ENCODE measurements around the gene SH2D7.
"Not testable (repeated sequence)": the region's sequence is repeated elsewhere in the genome, so short reads cannot be mapped to it uniquely, and the experiment has no call there.

The SH2D7 gene

GRCh38 chr15:78142332-78142731 is 50.0 kb downstream of the SH2D7 start:
- ATAC-seq = no peak
- no peak for DNase-seq

DNA sequence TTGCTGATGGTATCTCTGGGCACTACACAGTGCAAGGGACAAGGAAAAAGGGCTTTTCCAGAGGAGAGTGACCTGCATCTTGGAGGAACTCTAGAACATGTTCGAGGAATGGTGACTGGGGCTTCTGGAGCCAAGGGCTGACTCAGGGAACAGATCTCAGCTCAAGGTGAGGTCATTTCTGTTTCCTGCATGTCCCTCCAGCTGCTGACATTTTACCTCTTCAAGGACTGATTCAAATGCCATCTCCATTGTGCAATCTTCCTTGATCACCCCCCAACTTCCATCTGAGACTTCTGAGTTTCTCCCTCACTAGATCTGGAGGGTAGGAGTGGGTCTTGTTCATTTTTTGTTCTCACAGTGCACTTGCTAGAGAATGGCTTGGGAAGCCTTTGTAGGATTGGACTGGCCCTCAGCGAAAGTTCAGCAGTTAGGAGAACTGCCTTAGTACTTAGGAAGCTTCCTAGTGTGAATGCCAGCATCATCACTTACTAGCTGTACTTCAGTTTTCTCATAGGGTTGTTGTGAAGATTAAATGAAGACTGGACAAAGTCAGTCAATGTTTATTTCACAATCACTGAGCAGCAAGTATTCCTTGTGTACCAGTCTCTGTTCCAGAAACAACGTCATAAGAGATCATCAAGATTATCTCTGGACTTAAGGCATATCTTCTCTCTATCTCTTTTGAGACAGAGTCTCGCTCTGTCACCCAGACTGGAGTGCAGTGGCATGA is 54.2 kb downstream of the SH2D7 start:
- DNase-seq (no peak), ATAC-seq (no peak)

DNA sequence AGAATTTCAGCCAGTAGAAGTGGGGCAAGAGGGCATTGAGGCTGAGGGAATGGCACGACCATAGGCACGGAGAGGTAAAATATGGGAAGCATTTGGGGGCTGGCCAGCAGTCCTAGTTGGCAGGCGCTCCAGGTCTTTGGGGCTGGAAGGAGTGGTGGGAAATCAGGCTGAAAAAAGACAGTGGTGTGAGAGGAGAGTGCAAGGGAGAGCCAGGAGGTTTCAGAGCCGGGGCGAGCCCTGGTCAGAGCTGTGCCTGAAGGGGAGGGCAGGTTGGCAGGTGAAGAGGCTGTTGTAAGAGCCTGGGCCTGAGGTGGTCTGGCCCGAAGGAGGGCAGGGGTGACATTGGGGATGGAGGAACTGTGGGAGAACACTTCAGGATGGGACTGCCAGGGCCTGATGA is 55.2 kb downstream of the SH2D7 start:
- ATAC-seq (no peak), DNase-seq (no peak)

- ATAC-seq (no peak), DNase-seq (no peak)
These were observed 56.2 kb downstream of the SH2D7 start for GRCh38 chr15:78148392-78149067.

GRCh38 chr15:78149068-78149804 is 56.9 kb downstream of the SH2D7 start, which contains the start of gene IDH3A:
TSS of gene IDH3A (plus strand) at chr15:78149362. CDS start at chr15:78149404, 42 bp downstream.
- ATAC-seq = peak; percentile 93
- peak; percentile 100 for DNase-seq

DNA sequence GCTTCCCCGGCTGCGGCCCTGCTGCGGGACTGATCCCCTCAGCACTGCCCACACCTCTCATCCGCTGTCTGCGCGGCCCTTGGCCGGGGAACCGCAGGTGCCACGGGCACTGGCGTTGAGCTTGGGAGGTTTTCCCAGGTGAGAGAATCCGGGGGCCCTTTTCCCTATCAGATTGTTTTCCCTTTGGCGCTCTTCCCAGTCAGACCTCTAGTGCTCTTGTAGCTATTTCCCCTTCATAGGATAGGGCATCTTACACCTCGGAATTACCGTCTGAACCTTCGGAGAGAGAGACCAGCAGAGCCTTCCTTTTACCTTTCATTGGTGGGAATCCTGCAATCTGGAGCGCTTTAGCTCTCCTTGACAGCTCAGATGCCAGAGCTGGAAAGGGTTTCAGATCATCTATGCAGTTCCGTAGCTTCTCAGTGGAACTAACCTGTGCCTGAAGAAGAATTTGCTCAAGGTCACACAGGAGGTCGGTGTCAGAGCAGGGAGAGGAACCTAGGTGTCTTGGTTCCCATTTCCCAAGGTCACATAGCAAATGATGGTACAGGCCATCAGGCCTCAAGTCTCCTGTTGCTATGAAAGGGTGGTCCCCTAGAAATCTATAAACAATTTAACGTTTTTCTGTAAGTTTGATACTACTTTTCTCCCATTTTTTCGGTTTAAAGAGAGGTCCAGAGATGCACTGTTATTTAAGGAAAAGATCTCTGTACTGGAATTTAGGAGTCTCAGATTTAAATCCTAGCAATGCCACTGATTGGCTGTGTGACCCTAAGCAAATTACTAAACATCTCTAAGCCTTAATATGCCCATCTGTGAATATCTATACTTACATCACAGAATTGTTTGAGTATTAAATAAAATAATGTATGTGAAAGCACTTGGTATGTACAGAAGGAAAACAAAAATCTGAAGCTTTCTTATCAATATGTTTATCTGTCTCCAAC is 57.7 kb downstream of the SH2D7 start:
- ATAC-seq (no peak), DNase-seq (no peak)

GRCh38 chr15:78151075-78151474 is 58.7 kb downstream of the SH2D7 start:
- DNase-seq = not testable (repeated sequence)
- peak; percentile 17 for ATAC-seq

All from stimulated activated naive CD8-positive, alpha-beta T cell treated with anti-CD3 and anti-CD28 coated beads, Interleukin-15, Interleukin-2, amounts not matched to agents 100 U/mL and 50 U/mL, for 24 hours (primary cell).